KMS-11 (cell line): ENCODE data around the gene LRBA.
"Not testable (repeated sequence)": the region's sequence is repeated elsewhere in the genome, so short reads cannot be mapped to it uniquely, and the experiment has no call there.

Experiments
- H2AFZ ChIP-seq: fragments of 200-600 bp; sonication (generic); 2 replicates; pipeline ENCODE4 v1.6.1; 2016; ENCODE audit warnings: antibody characterized with exemption, mixed run types, low read depth
- H3K27ac ChIP-seq: fragments of 200-600 bp; sonication (generic); 2 replicates; pipeline ENCODE4 v1.6.1; 2016; ENCODE audit warnings: mild to moderate bottlenecking, mixed run types
- H3K27me3 ChIP-seq: fragments of 200-600 bp; sonication (generic); 2 replicates; pipeline ENCODE4 v1.6.1; 2017; ENCODE audit warnings: mild to moderate bottlenecking, low read depth, mixed run types, moderate library complexity; ENCODE audit not compliant: insufficient read depth
- H3K36me3 ChIP-seq: fragments of 200-600 bp; sonication (generic); 2 replicates; pipeline ENCODE4 v1.6.1; 2017; ENCODE audit warnings: mild to moderate bottlenecking, mixed run types; ENCODE audit not compliant: insufficient read depth
- H3K4me1 ChIP-seq: fragments of 200-600 bp; sonication (generic); 2 replicates; pipeline ENCODE4 v1.6.1; 2016; ENCODE audit warnings: mild to moderate bottlenecking, low read depth, mixed run types; ENCODE audit not compliant: poor library complexity, severe bottlenecking
- H3K4me2 ChIP-seq: fragments of 200-600 bp; sonication (generic); 2 replicates; pipeline ENCODE4 v1.7.0; 2016; ENCODE audit warnings: mild to moderate bottlenecking, mixed run types
- H3K4me3 ChIP-seq: fragments of 200-600 bp; sonication (generic); IDR thresholded peaks from 2 replicates; pipeline ENCODE4 v1.6.1; 2017; ENCODE audit warnings: low read depth, low read length, mixed read lengths; ENCODE audit not compliant: insufficient read depth
- H3K79me2 ChIP-seq: fragments of 200-600 bp; sonication (generic); 2 replicates; pipeline ENCODE4 v1.6.1; 2016; ENCODE audit warnings: low read depth, mixed run types; ENCODE audit not compliant: insufficient read depth
- H3K9ac ChIP-seq: fragments of 200-600 bp; sonication (generic); 2 replicates; pipeline ENCODE4 v1.6.1; 2016; ENCODE audit warnings: mild to moderate bottlenecking, mixed run types
- H4K20me1 ChIP-seq: fragments of 200-600 bp; sonication (generic); 2 replicates; pipeline ENCODE4 v1.6.1; 2016; ENCODE audit warnings: mild to moderate bottlenecking, mixed run types; ENCODE audit not compliant: insufficient read depth
- TF ChIP-seq, protein P1 (sequence below): fragments of 200-600 bp; sonication (generic); conservative IDR thresholded peaks from 2 replicates; pipeline ENCODE4 v1.6.1; 2017; ENCODE audit warnings: low read depth, mild to moderate bottlenecking, antibody characterized with exemption, low read length, moderate library complexity, mixed read lengths

The LRBA gene

DNA sequence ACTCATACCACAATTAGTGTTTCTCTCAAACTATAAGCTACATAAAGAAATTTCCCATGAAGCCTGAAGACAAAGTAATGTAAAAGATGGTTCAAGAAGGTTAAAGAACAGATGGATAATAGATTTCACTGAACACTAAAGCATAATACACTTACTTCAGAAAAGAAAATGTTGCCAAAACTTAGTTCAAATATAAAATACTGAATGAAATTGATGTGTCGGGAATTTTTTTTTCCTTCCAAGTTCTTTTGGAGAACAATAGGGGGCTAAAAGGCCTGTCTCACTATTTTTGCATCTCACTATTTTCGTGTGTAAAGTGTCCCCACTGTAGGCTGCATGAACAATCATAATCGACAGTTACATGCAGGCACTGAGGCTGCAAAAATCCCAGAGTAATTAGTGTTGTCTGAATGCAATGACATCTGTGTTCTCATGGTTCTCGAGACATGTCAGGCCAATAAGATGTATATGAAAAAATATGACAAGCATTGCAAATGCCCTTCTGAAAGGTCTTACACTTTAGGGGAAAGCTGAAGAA is 445.0 kb downstream of the LRBA start:
- H3K27me3 ChIP-seq: no peaks in the 10 kb centered on the region
- H3K79me2 ChIP-seq: no peaks in the 10 kb centered on the region

GRCh38 chr4:150569384-150569987 is 445.6 kb downstream of the LRBA start:
- peaks cover 3% of the 10 kb centered on the region for H3K4me1 ChIP-seq
- no peaks in the 10 kb centered on the region for H3K27me3 ChIP-seq
- no peak overlapping the region for H3K27ac ChIP-seq

More for the DNA sequence above, 445.0 kb downstream of the LRBA start:
- Histone ChIP-seq H3K9ac (no peak overlapping the region), H3K4me1 (peaks cover 3% of the 10 kb centered on the region), H3K27ac (no peak overlapping the region), H3K4me3 (no peak overlapping the region), H2AFZ (no peak overlapping the region), H3K36me3 (no peaks in the 10 kb centered on the region), H3K4me2 (no peak overlapping the region), H4K20me1 (no peaks in the 10 kb centered on the region)
- TF ChIP-seq, protein P1, sequence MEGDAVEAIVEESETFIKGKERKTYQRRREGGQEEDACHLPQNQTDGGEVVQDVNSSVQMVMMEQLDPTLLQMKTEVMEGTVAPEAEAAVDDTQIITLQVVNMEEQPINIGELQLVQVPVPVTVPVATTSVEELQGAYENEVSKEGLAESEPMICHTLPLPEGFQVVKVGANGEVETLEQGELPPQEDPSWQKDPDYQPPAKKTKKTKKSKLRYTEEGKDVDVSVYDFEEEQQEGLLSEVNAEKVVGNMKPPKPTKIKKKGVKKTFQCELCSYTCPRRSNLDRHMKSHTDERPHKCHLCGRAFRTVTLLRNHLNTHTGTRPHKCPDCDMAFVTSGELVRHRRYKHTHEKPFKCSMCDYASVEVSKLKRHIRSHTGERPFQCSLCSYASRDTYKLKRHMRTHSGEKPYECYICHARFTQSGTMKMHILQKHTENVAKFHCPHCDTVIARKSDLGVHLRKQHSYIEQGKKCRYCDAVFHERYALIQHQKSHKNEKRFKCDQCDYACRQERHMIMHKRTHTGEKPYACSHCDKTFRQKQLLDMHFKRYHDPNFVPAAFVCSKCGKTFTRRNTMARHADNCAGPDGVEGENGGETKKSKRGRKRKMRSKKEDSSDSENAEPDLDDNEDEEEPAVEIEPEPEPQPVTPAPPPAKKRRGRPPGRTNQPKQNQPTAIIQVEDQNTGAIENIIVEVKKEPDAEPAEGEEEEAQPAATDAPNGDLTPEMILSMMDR: no peak

GRCh38 chr4:150567070-150567469 is 448.0 kb downstream of the LRBA start:
- Histone ChIP-seq H3K4me2 (no peak overlapping the region), H3K36me3 (no peaks in the 10 kb centered on the region), H3K27ac (no peak overlapping the region), H3K4me3 (no peak overlapping the region), H3K4me1 (no peaks in the 10 kb centered on the region), H3K79me2 (no peaks in the 10 kb centered on the region), H4K20me1 (no peaks in the 10 kb centered on the region), H2AFZ (no peak overlapping the region), H3K27me3 (no peaks in the 10 kb centered on the region), H3K9ac (no peak overlapping the region)
- TF ChIP-seq, protein P1: no peak

More at GRCh38 chr4:150569384-150569987, 445.6 kb downstream of the LRBA start:
- H4K20me1 ChIP-seq: no peaks in the 10 kb centered on the region
- TF ChIP-seq, protein P1: no peak
- no peak overlapping the region for H3K4me2 ChIP-seq
- no peaks in the 10 kb centered on the region for H3K79me2 ChIP-seq
- no peak overlapping the region for H2AFZ ChIP-seq
- H3K9ac ChIP-seq: no peak overlapping the region
- H3K4me3 ChIP-seq: no peak overlapping the region
- H3K36me3 ChIP-seq: no peaks in the 10 kb centered on the region

DNA sequence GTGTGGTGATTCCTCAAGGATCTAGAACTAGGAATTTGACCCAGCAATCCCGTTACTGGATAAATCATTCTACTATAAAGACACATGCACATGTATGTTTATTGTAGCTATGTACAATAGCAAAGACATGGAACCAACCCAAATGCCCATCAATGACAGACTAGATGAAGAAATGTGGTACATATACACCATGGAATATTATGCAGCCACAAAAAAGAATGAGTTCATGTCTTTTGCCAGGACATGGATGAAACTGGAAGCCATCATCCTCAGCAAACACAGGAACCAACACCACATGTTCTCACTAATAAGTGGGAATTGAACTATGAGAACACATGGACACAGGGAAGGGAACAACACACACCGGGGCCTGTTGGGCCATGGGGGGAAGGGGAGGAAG is 450.1 kb downstream of the LRBA start:
- not testable (repeated sequence) for H3K4me3 ChIP-seq, H3K36me3 ChIP-seq, H3K4me1 ChIP-seq, H3K27me3 ChIP-seq, H3K4me2 ChIP-seq, H4K20me1 ChIP-seq, H2AFZ ChIP-seq, H3K79me2 ChIP-seq, H3K9ac ChIP-seq, H3K27ac ChIP-seq

DNA sequence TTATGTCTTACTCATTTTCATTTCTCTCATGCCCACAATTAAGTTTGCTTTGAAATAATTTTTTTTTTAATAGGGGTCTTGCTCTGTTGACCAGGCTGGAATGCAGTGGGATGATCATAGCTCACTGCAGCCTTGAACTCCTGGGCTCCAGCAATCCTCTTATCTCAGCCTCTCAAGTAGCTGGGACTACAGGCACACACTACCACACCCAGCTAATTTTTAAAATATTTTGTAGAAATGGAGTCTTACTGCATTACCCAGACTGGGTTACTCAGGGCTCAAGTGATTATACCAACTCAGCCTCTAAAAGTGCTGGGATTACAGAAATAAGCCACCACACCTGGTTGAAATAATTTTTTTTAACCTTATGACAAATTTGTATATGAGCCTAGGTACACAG is 452.3 kb downstream of the LRBA start:
- no peak overlapping the region for H3K27ac ChIP-seq
- H2AFZ ChIP-seq: no peak overlapping the region
- no peaks in the 10 kb centered on the region for H3K27me3 ChIP-seq
- no peak overlapping the region for H3K4me3 ChIP-seq
- TF ChIP-seq, protein P1: no peak
- no peak overlapping the region for H3K4me2 ChIP-seq
- no peaks in the 10 kb centered on the region for H4K20me1 ChIP-seq
- H3K4me1 ChIP-seq: no peaks in the 10 kb centered on the region
- no peak overlapping the region for H3K9ac ChIP-seq
- H3K79me2 ChIP-seq: no peaks in the 10 kb centered on the region
- H3K36me3 ChIP-seq: no peaks in the 10 kb centered on the region
